Measurements from ENCODE around the gene ETV4. TPM values are rescaled to one million over a fixed set of nuclear protein-coding genes. Genes with fewer than 3 reads are reported as not detected.
A peak's percentile ranks its signal among the peaks of the same experiment; 100 is the strongest.

Gene ETV4
- total RNA-seq, 2 donors from 2014 or later = 51.1 to 83.0 TPM

GRCh38 chr17:43543300-43543699, 2.8 kb downstream of the ETV4 start:
- Mint-ChIP-seq H3K36me3 (ENCODE audit: low read depth) (peaks cover 5% of the 10 kb centered on the region), H3K27ac (no peak overlapping the region), H3K27me3 (ENCODE audit: insufficient read depth) (peaks cover 3% of the 10 kb centered on the region), H3K9me3 (no peaks in the 10 kb centered on the region), H3K4me3 (peak overlapping the region; percentile 79), H3K4me1 (peaks cover 56% of the 10 kb centered on the region)
- no peak for DNase-seq
- WGBS, 2 experiments (ENCODE audit: insufficient coverage in 1 of 2, insufficient read length in 1 of 2) = 20 to 51% methylated on average over 2 to 4 of the region's 4 CpGs
- TF ChIP-seq CTCF (conservative IDR thresholded peaks at IDR 0.05) = no peak
- peak overlapping the region; percentile 95 for H3K4me3 ChIP-seq (ENCODE audit: low read length)
- peaks cover 9% of the 10 kb centered on the region for H3K36me3 ChIP-seq (ENCODE audit: control insufficient read depth, insufficient read depth, low read length)
- H3K9me3 ChIP-seq (ENCODE audit: control insufficient read depth, low read length) = no peaks in the 10 kb centered on the region
- no peak overlapping the region for H3K9ac ChIP-seq (ENCODE audit: extremely low read depth, low read length, poor library complexity, severe bottlenecking)
- H3K27ac ChIP-seq (ENCODE audit: low read depth, low read length) = no peak overlapping the region
- H3K27me3 ChIP-seq (ENCODE audit: control insufficient read depth, insufficient read depth, low read length, poor library complexity, severe bottlenecking) = peaks cover 13% of the 10 kb centered on the region
- H3K4me1 ChIP-seq (ENCODE audit: control insufficient read depth, insufficient read depth, low read length) = peaks cover 11% of the 10 kb centered on the region

DNA sequence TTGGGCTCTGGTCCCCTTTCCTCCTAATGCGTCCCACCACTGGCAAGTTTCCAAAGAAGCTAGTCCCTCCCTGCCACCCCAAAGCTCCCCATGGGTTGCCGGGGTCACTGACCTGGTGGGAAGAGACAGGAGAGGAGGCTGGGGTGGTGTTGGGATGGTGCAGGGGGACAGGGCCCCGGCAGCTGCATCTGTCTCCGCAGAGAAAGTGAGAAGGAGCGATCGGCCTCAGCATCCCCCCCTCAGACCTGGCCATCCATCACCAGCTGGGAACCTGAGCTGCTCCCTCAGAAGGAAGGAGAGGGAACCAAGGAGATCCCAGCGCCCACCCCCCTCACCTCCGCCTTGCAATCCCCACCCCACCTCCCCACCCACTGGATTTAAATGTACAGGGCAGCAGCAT, 3.3 kb downstream of the ETV4 start:
- no peak for DNase-seq
- Mint-ChIP-seq H3K4me3 (peak overlapping the region; percentile 79), H3K9me3 (no peaks in the 10 kb centered on the region), H3K4me1 (peaks cover 56% of the 10 kb centered on the region), H3K36me3 (ENCODE audit: low read depth) (peaks cover 5% of the 10 kb centered on the region), H3K27ac (peak overlapping the region; percentile 86), H3K27me3 (ENCODE audit: insufficient read depth) (peaks cover 2% of the 10 kb centered on the region)
- Histone ChIP-seq H3K9me3 (ENCODE audit: control insufficient read depth, low read length) (no peaks in the 10 kb centered on the region), H3K27me3 (ENCODE audit: control insufficient read depth, insufficient read depth, low read length, poor library complexity, severe bottlenecking) (peaks cover 13% of the 10 kb centered on the region), H3K4me3 (ENCODE audit: low read length) (no peak overlapping the region), H3K4me1 (ENCODE audit: control insufficient read depth, insufficient read depth, low read length) (peaks cover 11% of the 10 kb centered on the region), H3K9ac (ENCODE audit: extremely low read depth, low read length, poor library complexity, severe bottlenecking) (no peak overlapping the region), H3K36me3 (ENCODE audit: control insufficient read depth, insufficient read depth, low read length) (peaks cover 9% of the 10 kb centered on the region), H3K27ac (ENCODE audit: low read depth, low read length) (no peak overlapping the region)
- WGBS, 2 experiments (ENCODE audit: insufficient coverage in 1 of 2, insufficient read length in 1 of 2) = 75% methylated on average over 2 of the region's 8 CpGs; no CpG with 5 or more reads in 1 of the 2 experiments
- no peak for TF ChIP-seq CTCF (conservative IDR thresholded peaks at IDR 0.05)

DNA sequence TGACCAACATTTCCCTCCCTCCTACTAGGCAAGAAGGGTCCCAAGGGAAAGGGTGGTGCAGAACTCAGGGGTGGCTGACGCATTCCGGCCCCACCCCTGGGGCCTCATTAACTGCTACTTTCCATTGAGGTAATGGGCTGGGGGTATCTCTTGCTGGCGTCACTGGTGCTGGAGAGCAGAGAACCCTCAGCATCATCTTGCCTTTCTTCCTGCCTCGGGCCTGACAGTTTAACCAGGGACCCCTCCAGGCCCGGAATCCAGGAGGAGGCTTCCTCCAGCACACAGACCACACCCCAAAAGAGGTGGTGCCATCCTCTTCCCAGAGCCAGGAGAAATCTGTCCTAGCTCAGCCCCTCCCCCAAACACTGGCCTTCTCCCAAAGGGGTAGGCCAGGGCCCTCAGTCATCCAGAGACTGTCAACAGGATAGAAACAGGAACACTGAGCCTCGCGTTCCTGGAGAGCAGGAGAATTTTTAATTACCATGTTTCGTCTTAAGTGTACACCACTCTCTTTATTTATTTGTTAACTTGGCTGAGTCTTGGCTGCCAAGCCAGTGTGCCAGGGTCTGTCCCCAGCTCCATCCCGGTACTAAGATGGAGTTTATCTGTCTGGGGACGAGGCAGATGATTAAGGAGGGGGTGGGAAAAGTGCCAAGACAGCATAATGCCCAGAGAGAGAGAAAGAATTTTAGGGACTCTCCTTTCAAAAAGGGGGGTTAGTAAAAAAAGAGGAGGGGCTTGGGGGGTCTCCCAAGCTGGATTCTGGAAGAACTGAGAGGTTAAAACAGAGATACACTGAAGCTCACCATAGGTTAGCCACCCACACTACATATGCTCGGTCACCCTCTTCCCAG, 5.1 kb downstream of the ETV4 start:
- H3K36me3 ChIP-seq (ENCODE audit: control insufficient read depth, insufficient read depth, low read length) = peaks cover 17% of the 10 kb centered on the region
- 39 to 83% methylated on average over 3 to 11 of the region's 11 CpGs for WGBS, 2 experiments (ENCODE audit: insufficient coverage in 1 of 2, insufficient read length in 1 of 2)
- H3K27ac Mint-ChIP-seq = peak overlapping the region; percentile 65
- no peak overlapping the region for H3K4me3 Mint-ChIP-seq
- no peaks in the 10 kb centered on the region for H3K9me3 ChIP-seq (ENCODE audit: control insufficient read depth, low read length)
- H3K4me1 ChIP-seq (ENCODE audit: control insufficient read depth, insufficient read depth, low read length) = peaks cover 11% of the 10 kb centered on the region
- no peaks in the 10 kb centered on the region for H3K9me3 Mint-ChIP-seq
- H3K27ac ChIP-seq (ENCODE audit: low read depth, low read length) = no peak overlapping the region
- H3K27me3 Mint-ChIP-seq (ENCODE audit: insufficient read depth) = no peaks in the 10 kb centered on the region
- H3K4me1 Mint-ChIP-seq = peaks cover 54% of the 10 kb centered on the region
- H3K9ac ChIP-seq (ENCODE audit: extremely low read depth, low read length, poor library complexity, severe bottlenecking) = no peak overlapping the region
- H3K4me3 ChIP-seq (ENCODE audit: low read length) = no peak overlapping the region
- H3K36me3 Mint-ChIP-seq (ENCODE audit: low read depth) = peaks cover 13% of the 10 kb centered on the region
- peak; percentile 83 for DNase-seq
- no peaks in the 10 kb centered on the region for H3K27me3 ChIP-seq (ENCODE audit: control insufficient read depth, insufficient read depth, low read length, poor library complexity, severe bottlenecking)
- TF ChIP-seq CTCF (conservative IDR thresholded peaks at IDR 0.05) = no peak
